ENCODE measurements around the gene CRYBA4.

The CRYBA4 gene

GRCh38 chr22:26624803-26625202, 3.0 kb downstream of the CRYBA4 start:
- Histone ChIP-seq H3K27ac (ENCODE audit: low read depth, low read length, poor library complexity, severe bottlenecking) (no peak overlapping the region), H3K9ac (ENCODE audit: low read length) (no peak overlapping the region), H2AFZ (ENCODE audit: low read length) (no peak overlapping the region), H3K79me2 (ENCODE audit: insufficient read depth, low read length) (no peaks in the 10 kb centered on the region), H3K36me3 (ENCODE audit: insufficient read depth, low read length) (no peaks in the 10 kb centered on the region), H3K4me1 (ENCODE audit: insufficient read depth, low read length, severe bottlenecking) (no peaks in the 10 kb centered on the region), H3K4me2 (ENCODE audit: low read length) (no peak overlapping the region), H3K9me3 (ENCODE audit: low read length) (peaks cover 4% of the 10 kb centered on the region; the same call in 1 of the 2 replicates), H3K27me3 (ENCODE audit: insufficient read depth, low read length) (no peaks in the 10 kb centered on the region), H4K20me1 (ENCODE audit: insufficient read depth, low read length) (no peaks in the 10 kb centered on the region), H3K4me3 (ENCODE audit: low read depth, low read length, poor library complexity, severe bottlenecking) (no peak overlapping the region), H3F3A (ENCODE audit: insufficient read depth, low read length) (no peaks in the 10 kb centered on the region), H3K9me2 (ENCODE audit: low read depth, low read length) (no peaks in the 10 kb centered on the region)
- no peak for TF ChIP-seq CTCF (IDR thresholded peaks at IDR 0.05; ENCODE audit: low read length)
- no peak for TF ChIP-seq EZH2 (IDR thresholded peaks at IDR 0.05; ENCODE audit: borderline replicate concordance, low read length)

GRCh38 chr22:26629988-26630761, 8.4 kb downstream of the CRYBA4 start:
- Histone ChIP-seq H3K9me2 (ENCODE audit: low read depth, low read length) (no peaks in the 10 kb centered on the region), H3F3A (ENCODE audit: insufficient read depth, low read length) (no peaks in the 10 kb centered on the region), H3K4me2 (ENCODE audit: low read length) (no peak overlapping the region), H2AFZ (ENCODE audit: low read length) (no peak overlapping the region), H3K4me3 (ENCODE audit: low read depth, low read length, poor library complexity, severe bottlenecking) (no peak overlapping the region), H3K9ac (ENCODE audit: low read length) (no peak overlapping the region), H4K20me1 (ENCODE audit: insufficient read depth, low read length) (no peaks in the 10 kb centered on the region), H3K27ac (ENCODE audit: low read depth, low read length, poor library complexity, severe bottlenecking) (no peak overlapping the region), H3K79me2 (ENCODE audit: insufficient read depth, low read length) (no peaks in the 10 kb centered on the region), H3K36me3 (ENCODE audit: insufficient read depth, low read length) (no peaks in the 10 kb centered on the region), H3K9me3 (ENCODE audit: low read length) (peaks cover 9% of the 10 kb centered on the region; the same call in 1 of the 2 replicates), H3K4me1 (ENCODE audit: insufficient read depth, low read length, severe bottlenecking) (no peaks in the 10 kb centered on the region), H3K27me3 (ENCODE audit: insufficient read depth, low read length) (no peaks in the 10 kb centered on the region; the same call in 1 of the 2 replicates)
- no peak for TF ChIP-seq EZH2 (IDR thresholded peaks at IDR 0.05; ENCODE audit: borderline replicate concordance, low read length)
- TF ChIP-seq CTCF (IDR thresholded peaks at IDR 0.05; ENCODE audit: low read length), result no peak

- H3K9ac ChIP-seq (ENCODE audit: low read length), result no peak overlapping the region
- no peak overlapping the region for H2AFZ ChIP-seq (ENCODE audit: low read length)
- H3K9me2 ChIP-seq (ENCODE audit: low read depth, low read length), result no peaks in the 10 kb centered on the region
- no peaks in the 10 kb centered on the region for H3K36me3 ChIP-seq (ENCODE audit: insufficient read depth, low read length)
- peaks cover 9% of the 10 kb centered on the region; the same call in 1 of the 2 replicates for H3K9me3 ChIP-seq (ENCODE audit: low read length)
- no peaks in the 10 kb centered on the region for H3F3A ChIP-seq (ENCODE audit: insufficient read depth, low read length)
- no peaks in the 10 kb centered on the region for H3K4me1 ChIP-seq (ENCODE audit: insufficient read depth, low read length, severe bottlenecking)
- H3K4me3 ChIP-seq (ENCODE audit: low read depth, low read length, poor library complexity, severe bottlenecking), result no peak overlapping the region
- no peak overlapping the region for H3K27ac ChIP-seq (ENCODE audit: low read depth, low read length, poor library complexity, severe bottlenecking)
- H3K79me2 ChIP-seq (ENCODE audit: insufficient read depth, low read length), result no peaks in the 10 kb centered on the region
- no peak overlapping the region for H3K4me2 ChIP-seq (ENCODE audit: low read length)
- TF ChIP-seq CTCF (IDR thresholded peaks at IDR 0.05; ENCODE audit: low read length) (no peak), EZH2 (IDR thresholded peaks at IDR 0.05; ENCODE audit: borderline replicate concordance, low read length) (no peak)
- H4K20me1 ChIP-seq (ENCODE audit: insufficient read depth, low read length), result no peaks in the 10 kb centered on the region
- H3K27me3 ChIP-seq (ENCODE audit: insufficient read depth, low read length), result no peaks in the 10 kb centered on the region; the same call in 1 of the 2 replicates
Measured at GRCh38 chr22:26631282-26631681, 9.5 kb downstream of the CRYBA4 start.
